Measurements from ENCODE around the gene IGFBP3. TPM values are rescaled to one million over a fixed set of nuclear protein-coding genes. Genes with fewer than 3 reads are reported as not detected.

The IGFBP3 gene
- total and polyA plus RNA-seq, 9 of the 15 experiments (the other 6 are each of a cell fraction or from before 2014, with no cell fraction given): 0.08 to 0.22 (median 0.10) TPM; not detected in 5

GRCh38 chr7:45884136-45884535 lies 36.9 kb downstream of the IGFBP3 start:
- no peak overlapping the region for H3K27ac ChIP-seq (ENCODE audit: extremely low read depth, low read depth, low read length)
- CTCF ChIA-PET (ENCODE audit: low intra/inter-chr PET ratio): no interaction called here
- no peaks in the 10 kb centered on the region for H3K79me2 ChIP-seq (ENCODE audit: control insufficient read depth, insufficient read depth, low read length)
- TF ChIP-seq MECOM (CRISPR knock-in tag; IDR thresholded peaks at IDR 0.05) (no peak), ARID4B (CRISPR knock-in tag; IDR thresholded peaks at IDR 0.05) (no peak), ZNF512 (tag; IDR thresholded peaks at IDR 0.05) (no peak)
- H3K9ac ChIP-seq (ENCODE audit: insufficient read depth in 1 of 2, low read depth in 2 of 2, low read length in 2 of 2): no peak overlapping the region
- no peak overlapping the region for H3K4me3 ChIP-seq
- DNase-seq (ENCODE audit: extremely low read depth in 1 of 4, low spot score in 3 of 4) (no peak), FAIRE-seq (no peak), ATAC-seq (no peak)
- no peak overlapping the region for H3K4me2 ChIP-seq (ENCODE audit: insufficient read depth, low read length)
- H3K9me1 ChIP-seq (ENCODE audit: control insufficient read depth, insufficient read depth, low read length): no peaks in the 10 kb centered on the region
- H2AFZ ChIP-seq (ENCODE audit: low read depth, low read length): no peak overlapping the region
- 0% methylated on average over 4 of the region's 4 CpGs for WGBS (ENCODE audit: insufficient coverage, low coverage, missing lambda C conversion rate)
- H3K36me3 ChIP-seq (ENCODE audit: control insufficient read depth, insufficient read depth, low read length): no peaks in the 10 kb centered on the region
- H3K4me1 ChIP-seq (replicated peaks in 1 of 2; ENCODE audit: control insufficient read depth in 2 of 2, insufficient read depth in 2 of 2, low read length in 2 of 2): peaks cover 0 to 6% of the 10 kb centered on the region in 2 experiments; a peak in 2 of 5 replicates
- BruUV-seq (replicated peaks): no TSS peak
- POLR2A ChIA-PET: no interaction called here
- in situ Hi-C loops (cut with MboI): no loop called here
- H4K20me1 ChIP-seq (replicated peaks; ENCODE audit: control insufficient read depth, insufficient read depth, low read length): no peaks in the 10 kb centered on the region
- no peaks in the 10 kb centered on the region for H3K9me3 ChIP-seq (replicated peaks; ENCODE audit: control insufficient read depth, insufficient read depth, low read depth, low read length)
- intact Hi-C loops (cut with micrococcal nuclease): no loop called here
- H3K27me3 ChIP-seq (ENCODE audit: control insufficient read depth in 2 of 2, insufficient read depth in 2 of 2, low read length in 2 of 2): peaks cover 4 to 34% of the 10 kb centered on the region in 2 experiments; a peak in 4 of 5 replicates
